NT2/D1 (cell line): ENCODE results near the gene RAB4A.

Experiments
- SUZ12 ChIP-seq: IDR thresholded peaks from 2 replicates; pipeline ENCODE4 v1.6.1; 2011; ENCODE audit not compliant: insufficient read length, insufficient read depth; ENCODE audit errors: extremely low read depth
- YY1 ChIP-seq: IDR thresholded peaks from 2 replicates; pipeline ENCODE4 v1.6.1; 2011; ENCODE audit not compliant: insufficient read length, insufficient read depth
- ZNF274 ChIP-seq: IDR thresholded peaks from 2 replicates; pipeline ENCODE4 v1.6.1; 2011; ENCODE audit warnings: mild to moderate bottlenecking, low read depth, low read length

DNA sequence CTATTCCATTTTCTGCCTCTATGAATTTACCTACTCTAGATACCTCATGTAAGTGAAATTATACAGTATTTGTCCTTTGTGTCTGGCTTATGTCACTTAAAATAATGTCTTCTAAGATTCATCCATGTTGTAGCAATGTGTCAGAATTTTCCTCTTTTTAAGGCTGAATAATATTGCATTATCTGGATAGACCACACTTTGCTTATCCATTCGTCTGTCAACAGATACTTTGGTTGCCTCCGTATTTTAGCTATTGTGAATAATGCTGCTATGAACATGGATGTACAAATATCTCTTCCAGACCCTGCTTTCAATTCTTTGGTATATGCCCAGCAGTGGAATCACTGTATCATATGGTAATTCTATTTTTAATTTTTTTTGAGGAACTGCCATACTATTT, 82.1 kb downstream of the RAB4A start:
- TF ChIP-seq SUZ12 (no peak), ZNF274 (no peak), YY1 (no peak)
